MM.1S (cell line): ENCODE data around the gene EPHA6.

ENCODE experiments used
- EZH2 ChIP-seq: fragments of 300-600 bp; sonication (generic); optimal IDR thresholded peaks from 2 replicates; pipeline ENCODE3; 2017; ENCODE audit warnings: low read depth, mild to moderate bottlenecking, antibody characterized with exemption, low read length, mixed read lengths
- EZH2phosphoT487 ChIP-seq: fragments of 300-600 bp; sonication (generic); IDR thresholded peaks from 2 replicates; pipeline ENCODE4 v1.6.1; 2018; ENCODE audit warnings: antibody characterized with exemption, low read length
- TF ChIP-seq, protein P1 (sequence below): fragments of 300-600 bp; sonication (generic); IDR thresholded peaks from 2 replicates; pipeline ENCODE4 v1.5.1; 2016; ENCODE audit warnings: antibody characterized with exemption, low read length, mixed read lengths

DNA sequence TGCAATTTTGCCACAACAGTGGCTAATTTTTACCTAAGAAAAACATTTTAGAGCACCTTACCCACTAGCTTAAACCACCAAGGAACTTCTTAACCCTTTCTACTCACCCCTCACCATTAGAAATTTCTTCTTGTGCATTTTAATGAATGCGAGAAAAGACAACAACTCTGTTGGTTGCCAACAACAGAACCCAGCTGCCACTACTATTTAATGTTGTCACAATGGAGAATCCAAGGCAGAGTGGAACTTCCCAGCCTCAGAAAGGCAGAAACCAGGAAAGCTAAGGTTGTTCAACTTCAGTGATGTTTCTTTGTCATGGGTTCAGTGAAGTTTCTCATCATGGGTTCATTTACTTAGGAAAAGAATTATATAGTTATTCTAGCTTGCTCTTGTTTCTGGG, 625.0 kb downstream of the EPHA6 start:
- TF ChIP-seq, protein P1, sequence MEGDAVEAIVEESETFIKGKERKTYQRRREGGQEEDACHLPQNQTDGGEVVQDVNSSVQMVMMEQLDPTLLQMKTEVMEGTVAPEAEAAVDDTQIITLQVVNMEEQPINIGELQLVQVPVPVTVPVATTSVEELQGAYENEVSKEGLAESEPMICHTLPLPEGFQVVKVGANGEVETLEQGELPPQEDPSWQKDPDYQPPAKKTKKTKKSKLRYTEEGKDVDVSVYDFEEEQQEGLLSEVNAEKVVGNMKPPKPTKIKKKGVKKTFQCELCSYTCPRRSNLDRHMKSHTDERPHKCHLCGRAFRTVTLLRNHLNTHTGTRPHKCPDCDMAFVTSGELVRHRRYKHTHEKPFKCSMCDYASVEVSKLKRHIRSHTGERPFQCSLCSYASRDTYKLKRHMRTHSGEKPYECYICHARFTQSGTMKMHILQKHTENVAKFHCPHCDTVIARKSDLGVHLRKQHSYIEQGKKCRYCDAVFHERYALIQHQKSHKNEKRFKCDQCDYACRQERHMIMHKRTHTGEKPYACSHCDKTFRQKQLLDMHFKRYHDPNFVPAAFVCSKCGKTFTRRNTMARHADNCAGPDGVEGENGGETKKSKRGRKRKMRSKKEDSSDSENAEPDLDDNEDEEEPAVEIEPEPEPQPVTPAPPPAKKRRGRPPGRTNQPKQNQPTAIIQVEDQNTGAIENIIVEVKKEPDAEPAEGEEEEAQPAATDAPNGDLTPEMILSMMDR = no peak
- TF ChIP-seq EZH2phosphoT487 (no peak), EZH2 (no peak)
